Activated CD4-positive, alpha-beta memory T cell treated with anti-CD3 and anti-CD28 coated beads, Interleukin-2, amount 10 ng/mL, durations not matched to agents 7 days and 5 days (primary cell): ENCODE measurements around the gene SCN4B. TPM values are rescaled to one million over a fixed set of nuclear protein-coding genes. Genes with fewer than 3 reads are reported as not detected.

ENCODE experiments used
- CTCF ChIA-PET: fragments of 350-600 bp; sonication (Branson Sonifier 250); formaldehyde crosslinking; loops from one replicate; lab custom pipeline; 2021; ENCODE audit warnings: antibody characterized with exemption, inconsistent platforms; lab: Charles Lee
- POLR2A ChIA-PET: fragments of 350-600 bp; sonication (Branson Sonifier 250); formaldehyde crosslinking; loops from one replicate; lab custom pipeline; 2021; ENCODE audit warnings: antibody characterized with exemption; lab: Charles Lee
- DNase-seq: peaks from one replicate; pipeline ENCODE4 v3.0.0-alpha.2; 2020
- H3K27ac Mint-ChIP-seq: one replicate; pipeline ENCODE4 v1.8.0; 2021; ENCODE audit warnings: mild to moderate bottlenecking, mixed read lengths
- H3K27me3 Mint-ChIP-seq: one replicate; pipeline ENCODE4 v1.8.0; 2021; ENCODE audit warnings: mixed read lengths
- H3K36me3 Mint-ChIP-seq: one replicate; pipeline ENCODE4 v1.8.0; 2021; ENCODE audit warnings: low read depth, mixed read lengths
- H3K4me1 Mint-ChIP-seq: one replicate; pipeline ENCODE4 v1.8.0; 2021; ENCODE audit warnings: mixed read lengths
- H3K4me3 Mint-ChIP-seq: one replicate; pipeline ENCODE4 v1.8.0; 2021; ENCODE audit warnings: mild to moderate bottlenecking, mixed read lengths
- H3K9me3 Mint-ChIP-seq: one replicate; pipeline ENCODE4 v1.8.0; 2021; ENCODE audit warnings: mixed read lengths
- total RNA-seq, 2 experiments: library from RNA; stranded (reverse); gene quantifications; one replicate each; pipeline ENCODE4 v1.2.3, GENCODE V29; 2021

SCN4B gene
- total RNA-seq, 2 experiments from 2014 or later = 0.28 TPM; not detected in 1

DNA sequence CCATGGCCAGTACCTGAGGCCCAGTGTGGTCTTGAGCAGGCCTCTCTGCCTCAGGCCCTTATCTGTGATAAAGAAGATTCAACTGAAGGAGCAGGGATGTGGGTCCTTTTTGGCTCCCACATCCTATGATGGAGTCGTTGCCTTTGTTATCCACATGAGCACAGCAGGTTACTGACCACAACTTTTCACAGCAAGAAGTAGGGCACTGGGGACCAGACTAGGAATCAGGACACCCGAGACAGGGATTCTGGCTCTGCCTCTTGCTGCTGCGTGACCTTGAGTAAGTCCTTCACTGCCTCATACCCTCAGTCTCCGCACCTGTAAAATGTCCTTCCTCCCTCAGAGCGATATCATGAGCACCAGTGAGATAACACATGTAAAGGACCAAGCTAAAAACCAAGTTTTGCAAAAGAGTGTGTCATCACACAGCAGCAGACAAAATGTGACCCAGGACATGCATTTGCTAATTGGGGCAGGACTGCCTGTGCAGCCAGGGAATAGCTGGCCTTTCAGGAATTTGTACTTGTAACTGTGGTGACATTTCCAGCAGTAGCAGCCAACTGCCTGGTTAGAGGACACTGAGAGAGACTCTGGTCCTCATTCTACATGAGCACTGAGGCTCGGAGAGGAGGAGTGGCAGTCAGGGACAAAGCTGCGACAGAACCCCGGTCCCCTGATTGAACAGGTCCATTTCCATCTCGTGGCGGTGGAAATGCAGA lies 52.6 kb downstream of the SCN4B start:
- Mint-ChIP-seq H3K4me1 (no peaks in the 10 kb centered on the region), H3K27ac (no peak overlapping the region), H3K4me3 (no peak overlapping the region), H3K27me3 (peaks cover 11% of the 10 kb centered on the region), H3K9me3 (no peaks in the 10 kb centered on the region), H3K36me3 (no peaks in the 10 kb centered on the region)
- no peak for DNase-seq
- ChIA-PET POLR2A (interaction anchor here (1.0 kb wide), 1 partner anchor 13 kb away, joined by 3 read pairs; no protein-coding TSS in a partner anchor), CTCF (no interaction called here)

DNA sequence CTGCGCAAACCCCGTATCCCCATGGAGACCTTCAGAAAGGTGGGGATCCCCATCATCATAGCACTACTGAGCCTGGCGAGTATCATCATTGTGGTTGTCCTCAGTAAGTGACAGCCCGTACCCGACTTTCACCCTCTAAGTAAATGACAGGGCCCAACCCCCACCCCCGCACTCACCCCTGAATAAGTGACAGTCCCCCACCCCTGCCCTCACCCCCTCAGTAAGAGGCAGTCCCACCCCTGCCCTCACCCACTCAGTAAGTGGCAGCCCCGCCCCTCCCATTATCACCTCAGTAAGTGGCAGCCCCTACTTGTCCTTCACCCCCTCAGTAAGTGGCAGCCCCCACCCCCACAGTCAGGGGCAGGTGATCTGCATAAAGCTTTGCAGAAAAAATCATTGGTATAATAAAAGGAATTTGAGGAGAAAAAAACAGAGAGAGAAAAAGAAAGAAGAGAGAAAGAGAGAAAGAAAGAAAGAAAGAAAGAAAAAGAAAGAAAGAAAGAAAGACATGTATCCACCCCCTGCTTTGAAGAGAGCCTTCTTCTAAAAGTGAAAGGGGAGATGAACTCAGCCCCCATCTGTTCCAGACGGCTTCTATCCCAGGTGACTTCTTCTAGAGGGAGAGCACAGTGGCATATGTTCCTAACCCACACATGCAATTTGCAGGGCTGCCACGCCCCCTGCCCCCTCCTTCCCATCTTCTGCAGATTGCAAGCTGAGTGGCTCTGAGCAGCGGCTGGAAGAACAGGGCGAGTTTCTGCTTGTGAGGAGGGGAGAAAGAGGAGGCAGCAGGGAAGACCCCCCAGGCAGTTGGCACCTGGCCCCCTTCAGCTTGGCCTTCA lies 53.4 kb downstream of the SCN4B start:
- DNase-seq = no peak
- ChIA-PET POLR2A (interaction anchor here (1.0 kb wide), 1 partner anchor 14 kb away, joined by 3 read pairs; no protein-coding TSS in a partner anchor), CTCF (no interaction called here)

DNA sequence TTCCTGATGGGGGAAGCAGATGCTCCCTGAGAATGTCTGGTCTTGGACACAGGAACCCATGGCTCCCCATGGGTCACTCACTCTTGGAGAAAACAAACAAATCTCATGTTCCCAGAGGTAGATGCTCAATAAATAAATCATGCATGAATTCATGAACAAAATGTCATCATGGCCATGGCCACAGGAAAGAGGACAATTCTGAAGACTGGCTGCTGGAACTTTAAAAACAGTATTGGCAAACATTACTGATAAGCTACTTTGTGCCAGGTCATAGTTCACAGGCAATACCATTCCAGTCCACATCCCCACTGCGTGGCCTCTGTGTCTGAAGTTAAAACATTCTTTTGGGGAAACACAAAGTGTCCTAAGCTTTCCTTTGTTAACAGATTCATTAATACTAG lies 56.7 kb downstream of the SCN4B start:
- Mint-ChIP-seq H3K4me1 (no peaks in the 10 kb centered on the region), H3K27me3 (peaks cover 5% of the 10 kb centered on the region), H3K9me3 (no peaks in the 10 kb centered on the region), H3K4me3 (no peak overlapping the region), H3K36me3 (no peaks in the 10 kb centered on the region), H3K27ac (no peak overlapping the region)
- no peak for DNase-seq
- POLR2A ChIA-PET = no interaction called here
- CTCF ChIA-PET = no interaction called here

More for the DNA sequence above, 53.4 kb downstream of the SCN4B start:
- Mint-ChIP-seq H3K36me3 (no peaks in the 10 kb centered on the region), H3K4me1 (no peaks in the 10 kb centered on the region), H3K27ac (no peak overlapping the region), H3K4me3 (no peak overlapping the region), H3K9me3 (no peaks in the 10 kb centered on the region), H3K27me3 (peaks cover 9% of the 10 kb centered on the region)

DNA sequence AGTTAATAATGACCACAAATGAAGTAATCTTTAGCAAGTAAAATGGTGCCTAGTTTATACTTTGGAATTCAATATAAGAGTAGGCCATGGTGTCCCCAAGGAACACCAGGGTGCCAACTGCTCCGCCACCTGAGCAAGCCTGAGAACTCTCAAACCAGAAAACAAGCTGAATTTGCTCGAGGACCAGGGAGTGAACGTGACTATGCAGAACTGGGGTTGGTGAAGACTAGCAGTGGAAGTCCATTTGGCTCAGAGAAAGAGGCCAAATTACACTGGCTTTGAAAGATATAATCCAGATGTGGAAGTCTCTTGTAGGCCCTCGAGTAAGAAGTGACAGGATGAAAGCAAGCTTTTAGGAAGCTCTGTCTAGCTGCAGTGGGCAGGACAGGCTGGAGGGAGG lies 57.1 kb downstream of the SCN4B start:
- H3K36me3 Mint-ChIP-seq = no peaks in the 10 kb centered on the region
- ChIA-PET CTCF (no interaction called here), POLR2A (no interaction called here)
- DNase-seq = no peak
- H3K4me3 Mint-ChIP-seq = no peak overlapping the region
- no peaks in the 10 kb centered on the region for H3K4me1 Mint-ChIP-seq
- no peaks in the 10 kb centered on the region for H3K9me3 Mint-ChIP-seq
- H3K27me3 Mint-ChIP-seq = peaks cover 4% of the 10 kb centered on the region
- no peak overlapping the region for H3K27ac Mint-ChIP-seq

DNA sequence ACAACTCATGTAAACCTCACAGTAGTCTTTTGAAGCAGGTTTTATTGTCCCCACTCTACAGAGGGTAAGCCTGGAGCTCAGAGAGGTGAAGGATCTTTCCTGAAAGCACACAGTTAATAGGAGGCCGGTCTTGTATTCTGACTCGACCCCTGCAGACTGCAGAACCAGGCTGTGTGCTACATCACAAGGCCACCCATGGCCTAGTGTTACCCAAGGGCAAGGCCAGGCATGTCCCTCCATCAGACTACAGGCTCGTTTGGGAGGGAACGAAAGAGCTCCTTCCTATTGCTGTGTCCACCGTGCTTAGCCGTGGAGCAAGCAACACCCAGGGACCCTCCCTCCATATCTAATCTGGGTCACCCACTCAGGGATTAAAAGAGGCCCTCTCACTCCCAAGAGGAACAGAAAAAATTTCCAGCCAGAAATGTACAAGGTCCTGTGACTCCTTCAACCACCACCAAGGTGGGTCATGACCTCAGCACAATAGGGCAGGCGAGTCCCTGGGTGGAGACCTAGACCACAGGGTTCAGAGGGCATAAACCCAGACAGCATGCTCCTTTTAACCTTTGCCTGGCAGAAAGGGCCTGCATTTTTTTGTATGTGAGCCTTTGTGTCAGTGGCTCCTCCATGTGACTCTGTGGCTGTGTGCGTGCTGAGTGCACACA lies 59.6 kb downstream of the SCN4B start:
- H3K9me3 Mint-ChIP-seq = peaks cover 13% of the 10 kb centered on the region
- peaks cover 4% of the 10 kb centered on the region for H3K36me3 Mint-ChIP-seq
- ChIA-PET POLR2A (no interaction called here), CTCF (no interaction called here)
- DNase-seq = no peak
- no peaks in the 10 kb centered on the region for H3K4me1 Mint-ChIP-seq
- H3K27ac Mint-ChIP-seq = no peak overlapping the region
- peaks cover 8% of the 10 kb centered on the region for H3K27me3 Mint-ChIP-seq
- no peak overlapping the region for H3K4me3 Mint-ChIP-seq

DNA sequence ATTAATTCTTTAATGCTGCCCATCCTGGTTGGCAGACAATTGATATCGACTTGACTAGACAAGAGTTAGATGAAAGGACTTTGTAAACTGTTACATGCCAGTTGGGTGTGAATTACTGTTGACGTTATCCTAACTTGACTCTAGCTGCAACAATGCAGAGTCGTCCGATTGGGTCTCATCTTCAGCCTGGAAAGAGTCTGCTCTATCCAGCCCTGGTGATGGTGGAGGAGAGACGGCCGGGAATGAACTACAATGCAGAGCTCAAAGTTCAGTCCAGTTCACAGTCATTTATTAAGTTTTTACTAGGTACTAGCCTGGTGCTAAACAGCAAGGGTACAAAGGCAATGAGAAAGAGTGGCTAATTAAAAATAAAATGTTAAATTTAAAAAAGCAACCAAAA lies 60.9 kb downstream of the SCN4B start:
- POLR2A ChIA-PET = no interaction called here

DNA sequence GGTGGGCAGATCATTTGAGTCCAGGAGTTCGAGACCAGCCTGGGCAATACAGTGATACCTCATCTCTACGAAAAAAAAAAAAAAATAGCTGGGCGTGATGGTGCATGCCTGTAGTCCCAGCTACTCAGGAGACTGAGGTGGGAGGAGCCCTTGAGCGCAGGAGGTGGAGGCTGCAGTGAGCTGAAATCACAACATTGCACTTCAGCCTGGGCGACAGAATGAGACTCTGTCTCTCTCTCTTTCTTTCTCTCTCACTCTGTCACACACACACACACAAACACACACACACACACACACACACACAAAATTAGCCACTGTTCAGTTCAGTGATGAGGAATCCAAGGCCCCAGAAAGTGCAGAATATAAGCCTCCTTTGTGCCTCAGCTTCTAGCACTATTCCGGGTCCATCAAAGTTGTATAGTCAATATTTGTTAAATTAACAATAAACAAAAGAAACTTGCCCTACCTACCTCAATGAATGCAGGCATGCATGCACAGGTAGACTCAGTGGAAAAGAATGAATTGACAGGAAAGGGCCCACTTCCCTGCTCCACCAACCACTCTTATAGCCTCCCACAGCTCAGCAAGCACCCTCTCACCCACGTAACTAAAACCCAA lies 62.0 kb downstream of the SCN4B start:
- H3K36me3 Mint-ChIP-seq = peaks cover 16% of the 10 kb centered on the region
- no peaks in the 10 kb centered on the region for H3K4me1 Mint-ChIP-seq
- DNase-seq = no peak
- H3K27me3 Mint-ChIP-seq = peaks cover 6% of the 10 kb centered on the region
- ChIA-PET POLR2A (no interaction called here), CTCF (no interaction called here)
- H3K4me3 Mint-ChIP-seq = no peak overlapping the region
- peaks cover 33% of the 10 kb centered on the region for H3K9me3 Mint-ChIP-seq
- H3K27ac Mint-ChIP-seq = no peak overlapping the region

More for the DNA sequence above, 60.9 kb downstream of the SCN4B start:
- Mint-ChIP-seq H3K9me3 (peaks cover 25% of the 10 kb centered on the region), H3K4me3 (no peak overlapping the region), H3K36me3 (peaks cover 11% of the 10 kb centered on the region), H3K27me3 (peaks cover 6% of the 10 kb centered on the region), H3K27ac (no peak overlapping the region), H3K4me1 (no peaks in the 10 kb centered on the region)
- no peak for DNase-seq
- CTCF ChIA-PET = no interaction called here

DNA sequence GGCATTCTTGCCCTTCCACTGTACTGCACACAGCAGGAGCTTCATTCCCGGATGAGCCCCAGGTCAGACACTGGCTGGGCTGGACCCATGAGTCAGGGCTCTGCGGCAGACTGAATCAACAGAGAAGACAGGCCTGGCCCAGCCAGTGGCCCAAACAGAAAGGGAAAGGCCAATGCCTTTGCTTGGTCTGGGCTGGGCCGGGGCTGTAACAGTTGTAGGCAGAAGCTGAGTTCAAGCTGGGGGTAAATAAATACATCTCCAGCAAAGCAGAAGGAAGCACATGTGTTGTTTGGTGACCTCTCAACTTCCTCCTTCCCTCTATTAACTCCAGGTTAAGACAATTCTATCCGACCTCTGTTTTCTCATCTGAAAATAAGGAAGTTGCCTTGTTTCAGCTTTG lies 64.1 kb downstream of the SCN4B start:
- H3K9me3 Mint-ChIP-seq = peaks cover 35% of the 10 kb centered on the region
- DNase-seq = no peak
- H3K27me3 Mint-ChIP-seq = peaks cover 8% of the 10 kb centered on the region
- H3K4me1 Mint-ChIP-seq = no peaks in the 10 kb centered on the region
- ChIA-PET POLR2A (no interaction called here), CTCF (no interaction called here)
- no peak overlapping the region for H3K27ac Mint-ChIP-seq
- no peak overlapping the region for H3K4me3 Mint-ChIP-seq
- peaks cover 16% of the 10 kb centered on the region for H3K36me3 Mint-ChIP-seq

DNA sequence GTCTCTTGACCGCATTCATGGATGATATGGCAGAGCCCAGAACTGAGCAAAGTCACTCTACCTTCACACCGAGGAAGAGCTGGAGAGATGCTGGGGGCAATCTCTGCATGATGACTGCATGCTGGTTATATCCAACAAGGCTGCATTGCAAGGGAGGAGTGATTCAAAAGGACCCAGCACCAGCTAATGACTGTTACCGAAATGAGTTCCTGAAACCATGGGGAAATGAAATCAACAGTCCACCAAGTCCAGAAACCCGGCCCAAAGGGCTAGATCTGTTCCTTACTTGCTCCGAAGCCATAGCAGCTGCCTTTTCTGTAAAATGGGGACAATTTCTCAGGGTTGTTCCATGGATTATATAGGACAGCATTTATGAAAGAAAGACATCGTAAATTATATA lies 64.7 kb downstream of the SCN4B start:
- CTCF ChIA-PET = no interaction called here
- no peak for DNase-seq
- Mint-ChIP-seq H3K27ac (no peak overlapping the region), H3K4me1 (no peaks in the 10 kb centered on the region), H3K36me3 (peaks cover 16% of the 10 kb centered on the region), H3K4me3 (no peak overlapping the region), H3K9me3 (peaks cover 35% of the 10 kb centered on the region), H3K27me3 (peaks cover 10% of the 10 kb centered on the region)
- POLR2A ChIA-PET = no interaction called here

DNA sequence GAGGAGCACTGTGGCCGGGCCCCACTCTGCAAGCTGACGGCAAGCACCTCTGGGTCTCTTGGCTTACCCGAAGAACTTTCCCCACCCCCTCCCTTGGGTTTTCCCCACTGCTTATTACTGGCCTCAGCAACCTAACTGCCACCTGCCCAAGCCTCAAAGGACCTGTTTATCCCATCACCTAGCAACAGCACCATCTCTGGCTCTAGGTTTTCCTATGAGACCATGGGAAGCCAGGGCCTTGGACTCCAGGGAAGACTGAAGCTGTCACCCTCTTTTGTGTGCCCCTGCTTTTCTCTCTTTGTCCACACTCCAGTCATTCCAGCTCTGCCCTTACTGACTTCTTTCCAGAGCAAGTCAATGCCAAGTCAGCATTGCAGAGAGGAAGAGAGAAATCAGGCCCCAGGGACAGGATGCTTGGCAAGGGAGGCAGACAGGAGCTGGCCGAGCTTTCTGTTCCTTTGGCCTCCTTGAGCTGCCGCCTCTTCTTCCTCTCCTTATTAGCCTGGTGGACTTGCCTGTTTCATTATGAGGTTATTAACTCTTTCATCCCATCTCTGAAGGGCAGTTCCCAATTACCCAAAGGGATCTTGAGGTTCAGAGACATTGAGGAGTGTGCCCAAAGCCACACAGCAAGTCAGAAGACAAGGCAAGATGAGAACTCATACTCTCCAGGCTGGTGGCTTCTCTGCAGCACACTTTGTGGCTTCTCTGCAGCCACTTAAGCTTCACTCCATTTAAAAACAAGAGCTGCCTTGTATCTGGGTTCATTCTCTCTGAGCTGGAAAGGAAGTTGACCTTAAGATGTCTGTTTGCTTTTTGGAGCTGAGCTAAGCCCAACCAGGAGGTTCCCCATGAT lies 65.5 kb downstream of the SCN4B start, which contains the start of gene SMIM35:
TSS of gene SMIM35 (minus strand) at position 51 of the 856 bp plus-strand sequence. CDS start 206 bp downstream, outside the sequence.
- POLR2A ChIA-PET = no interaction called here
- Mint-ChIP-seq H3K4me3 (no peak within 1 kb of the TSS), H3K27me3 (peaks cover 10% of the 10 kb centered on the region), H3K27ac (no peak within 1 kb of the TSS), H3K4me1 (no peaks in the 10 kb centered on the region), H3K36me3 (peaks cover 16% of the 10 kb centered on the region), H3K9me3 (peaks cover 35% of the 10 kb centered on the region)
- no peak for DNase-seq
- CTCF ChIA-PET = no interaction called here

DNA sequence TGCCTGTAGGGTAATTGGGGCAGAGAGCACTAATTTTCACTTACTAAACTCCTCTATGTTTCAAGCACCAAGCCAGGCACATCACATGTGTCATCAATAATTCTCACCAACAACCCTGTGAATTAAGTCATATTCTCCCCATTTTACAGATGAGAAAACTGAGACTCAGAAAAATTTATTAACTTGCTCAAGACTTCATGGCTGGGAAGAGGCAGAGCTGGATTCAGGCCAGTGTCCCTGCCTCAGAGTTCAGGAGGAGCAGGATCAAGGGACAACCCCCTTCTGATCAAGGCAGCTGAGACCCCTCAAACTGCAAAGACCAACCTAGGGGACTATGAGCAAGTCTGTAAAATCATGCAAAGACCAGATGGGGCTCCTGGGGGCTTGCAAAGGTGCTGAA lies 68.0 kb downstream of the SCN4B start:
- POLR2A ChIA-PET = no interaction called here
- Mint-ChIP-seq H3K9me3 (peaks cover 34% of the 10 kb centered on the region), H3K27me3 (peaks cover 10% of the 10 kb centered on the region), H3K36me3 (peaks cover 16% of the 10 kb centered on the region), H3K4me1 (no peaks in the 10 kb centered on the region), H3K27ac (no peak overlapping the region), H3K4me3 (no peak overlapping the region)
- CTCF ChIA-PET = no interaction called here
- DNase-seq = no peak

DNA sequence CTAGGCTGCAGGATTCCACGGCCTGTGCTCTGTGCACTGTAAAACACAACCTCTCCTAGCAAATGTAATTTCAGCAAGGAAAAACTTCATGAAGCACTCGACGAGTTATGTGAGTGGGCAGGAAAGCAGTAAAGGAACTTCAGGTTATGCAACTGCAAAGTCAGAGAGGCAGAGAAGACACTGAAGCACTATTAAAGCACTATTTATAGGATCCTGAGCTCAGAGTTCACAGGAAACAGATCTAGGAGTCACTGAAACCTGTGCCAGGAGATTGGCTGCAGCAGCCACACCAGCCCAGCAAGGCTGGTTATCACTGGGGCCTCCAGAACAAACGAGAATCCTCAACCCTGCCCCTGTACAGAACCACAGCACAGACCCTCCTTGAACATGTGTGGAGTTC lies 68.4 kb downstream of the SCN4B start:
- POLR2A ChIA-PET = no interaction called here
- peaks cover under 1% of the 10 kb centered on the region for H3K4me1 Mint-ChIP-seq
- CTCF ChIA-PET = no interaction called here

More for the DNA sequence above, 68.4 kb downstream of the SCN4B start:
- no peak for DNase-seq
- Mint-ChIP-seq H3K27me3 (peaks cover 10% of the 10 kb centered on the region), H3K9me3 (peaks cover 31% of the 10 kb centered on the region), H3K4me3 (no peak overlapping the region), H3K27ac (no peak overlapping the region), H3K36me3 (peaks cover 16% of the 10 kb centered on the region)
